Brain microvascular endothelial cell (primary cell): ENCODE results near the gene ALX4.

ENCODE experiments used
- DNase-seq: peaks from one replicate; pipeline ENCODE4 v3.0.0-alpha.2; 2020
- H3K27ac ChIP-seq: fragments of 250-450 bp; sonication (Bioruptor Pico); 2 replicates; pipeline ENCODE4 v1.5.1; 2020; ENCODE audit warnings: mild to moderate bottlenecking, moderate library complexity
- H3K27me3 ChIP-seq: fragments of 250-450 bp; sonication (Bioruptor Pico); replicated peaks from 2 replicates; pipeline ENCODE4 v1.5.1; 2020; ENCODE audit warnings: mild to moderate bottlenecking
- H3K36me3 ChIP-seq: fragments of 250-450 bp; sonication (Bioruptor Pico); replicated peaks from 2 replicates; pipeline ENCODE4 v1.5.1; 2020; ENCODE audit warnings: mild to moderate bottlenecking
- H3K4me3 ChIP-seq: 2 replicates; pipeline ENCODE4 v1.5.1; 2011; ENCODE audit warnings: low read depth, mild to moderate bottlenecking, control low read depth, low read length, moderate library complexity
- in situ Hi-C: cut with HindIII; loops from 2 replicates; pipeline ENCODE4 v1.10.0; 2017; ENCODE audit warnings: low sequenced_read_pairs, low pct_ligation_motif_present
- TF ChIP-seq, protein P1 (sequence below): IDR thresholded peaks from 2 replicates; pipeline ENCODE4 v1.5.1; 2011; ENCODE audit warnings: low read depth, mild to moderate bottlenecking, moderate library complexity, low read length, control low read depth, inconsistent platforms; ENCODE audit errors: missing control alignments

ALX4 gene

DNA sequence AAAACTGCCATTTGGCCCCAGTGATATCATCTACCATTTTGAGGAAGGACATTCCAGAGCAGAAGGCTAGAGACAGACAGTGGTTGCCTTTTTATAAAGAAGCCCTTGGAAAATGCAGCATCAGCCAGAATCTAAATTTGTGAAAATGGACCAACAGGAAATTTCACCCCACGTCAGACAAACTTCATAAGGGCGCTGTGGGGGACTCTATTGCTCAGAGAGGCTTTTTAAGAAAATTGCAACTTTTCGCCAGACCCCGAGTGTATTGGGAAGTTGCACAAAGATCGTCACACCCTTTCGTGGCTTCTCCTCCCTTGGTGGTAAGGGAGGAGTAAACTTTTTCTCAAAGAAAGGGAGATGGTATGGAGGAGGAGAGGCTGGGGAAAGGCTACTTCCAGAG is 12.3 kb upstream of the ALX4 start:
- Histone ChIP-seq H3K27ac (no peak overlapping the region), H3K4me3 (no peak overlapping the region), H3K27me3 (peaks cover 90% of the 10 kb centered on the region), H3K36me3 (no peaks in the 10 kb centered on the region)
- TF ChIP-seq, protein P1, sequence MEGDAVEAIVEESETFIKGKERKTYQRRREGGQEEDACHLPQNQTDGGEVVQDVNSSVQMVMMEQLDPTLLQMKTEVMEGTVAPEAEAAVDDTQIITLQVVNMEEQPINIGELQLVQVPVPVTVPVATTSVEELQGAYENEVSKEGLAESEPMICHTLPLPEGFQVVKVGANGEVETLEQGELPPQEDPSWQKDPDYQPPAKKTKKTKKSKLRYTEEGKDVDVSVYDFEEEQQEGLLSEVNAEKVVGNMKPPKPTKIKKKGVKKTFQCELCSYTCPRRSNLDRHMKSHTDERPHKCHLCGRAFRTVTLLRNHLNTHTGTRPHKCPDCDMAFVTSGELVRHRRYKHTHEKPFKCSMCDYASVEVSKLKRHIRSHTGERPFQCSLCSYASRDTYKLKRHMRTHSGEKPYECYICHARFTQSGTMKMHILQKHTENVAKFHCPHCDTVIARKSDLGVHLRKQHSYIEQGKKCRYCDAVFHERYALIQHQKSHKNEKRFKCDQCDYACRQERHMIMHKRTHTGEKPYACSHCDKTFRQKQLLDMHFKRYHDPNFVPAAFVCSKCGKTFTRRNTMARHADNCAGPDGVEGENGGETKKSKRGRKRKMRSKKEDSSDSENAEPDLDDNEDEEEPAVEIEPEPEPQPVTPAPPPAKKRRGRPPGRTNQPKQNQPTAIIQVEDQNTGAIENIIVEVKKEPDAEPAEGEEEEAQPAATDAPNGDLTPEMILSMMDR = no peak
- DNase-seq = no peak
- in situ Hi-C loops = loop anchor here (25.0 kb wide), 1 partner anchor 210 kb away; no protein-coding TSS in a partner anchor

DNA sequence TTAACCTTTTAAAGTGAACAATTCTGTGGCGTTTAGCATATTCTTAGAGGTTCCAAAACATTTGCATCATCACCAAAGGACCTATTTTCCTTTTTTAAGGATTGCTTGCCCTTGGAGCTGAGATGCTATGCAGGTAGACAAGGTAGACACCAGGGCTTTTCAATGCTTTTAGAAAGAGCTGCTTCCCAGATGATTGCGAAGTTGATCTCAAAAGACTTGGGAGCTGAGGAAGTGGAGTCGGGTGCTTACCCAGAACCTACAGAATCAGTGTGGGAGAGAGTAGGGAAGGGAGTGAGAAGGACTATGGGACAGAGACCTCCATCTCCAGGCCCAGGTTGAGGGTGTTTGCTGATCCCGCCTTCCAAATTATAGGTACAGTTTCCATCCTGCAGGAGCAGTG is 11.1 kb upstream of the ALX4 start:
- peaks cover 96% of the 10 kb centered on the region for H3K27me3 ChIP-seq
- TF ChIP-seq, protein P1 = no peak
- in situ Hi-C loops = loop anchor here (25.0 kb wide), 1 partner anchor 209 kb away; no protein-coding TSS in a partner anchor
- H3K4me3 ChIP-seq = no peak overlapping the region
- no peaks in the 10 kb centered on the region for H3K36me3 ChIP-seq
- H3K27ac ChIP-seq = no peak overlapping the region
- no peak for DNase-seq

DNA sequence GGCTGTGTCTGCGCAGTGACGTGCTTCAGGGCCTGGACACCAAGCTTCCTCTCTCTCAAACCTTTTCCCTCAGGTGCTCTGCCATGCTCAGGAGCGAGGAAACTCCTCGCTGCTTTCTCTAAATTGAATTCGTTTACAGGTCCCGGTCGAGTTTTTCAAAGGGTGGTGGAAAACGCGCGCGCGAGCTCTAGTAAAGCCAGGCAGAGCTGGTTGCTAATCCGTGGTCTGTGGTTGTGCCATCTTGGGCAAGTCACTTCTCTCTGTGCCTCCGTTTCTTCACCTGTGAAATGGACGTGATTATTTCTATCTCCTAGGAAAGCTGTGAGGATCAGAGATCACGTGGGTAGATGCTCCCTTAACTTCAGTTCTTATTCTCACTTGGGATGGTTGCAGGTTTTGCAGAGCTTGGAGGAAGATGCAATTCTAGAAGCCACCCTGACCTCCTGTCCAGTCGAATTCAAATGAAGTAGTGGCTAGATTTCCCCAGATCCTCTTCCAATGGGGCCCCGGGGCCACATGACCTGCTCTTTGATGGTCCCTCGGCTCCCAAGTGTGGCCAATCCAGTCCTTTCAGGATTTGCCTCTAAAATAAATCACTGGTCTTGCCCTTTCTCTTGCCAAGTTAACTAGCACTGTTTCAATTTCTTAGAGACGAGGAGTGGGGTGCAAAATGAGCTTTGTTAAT is 10.5 kb upstream of the ALX4 start:
- in situ Hi-C loops = loop anchor here (25.0 kb wide), 1 partner anchor 208 kb away; no protein-coding TSS in a partner anchor
- Histone ChIP-seq H3K4me3 (no peak overlapping the region), H3K27me3 (peaks cover 98% of the 10 kb centered on the region), H3K36me3 (no peaks in the 10 kb centered on the region), H3K27ac (no peak overlapping the region)
- DNase-seq = no peak
- TF ChIP-seq, protein P1 = no peak

DNA sequence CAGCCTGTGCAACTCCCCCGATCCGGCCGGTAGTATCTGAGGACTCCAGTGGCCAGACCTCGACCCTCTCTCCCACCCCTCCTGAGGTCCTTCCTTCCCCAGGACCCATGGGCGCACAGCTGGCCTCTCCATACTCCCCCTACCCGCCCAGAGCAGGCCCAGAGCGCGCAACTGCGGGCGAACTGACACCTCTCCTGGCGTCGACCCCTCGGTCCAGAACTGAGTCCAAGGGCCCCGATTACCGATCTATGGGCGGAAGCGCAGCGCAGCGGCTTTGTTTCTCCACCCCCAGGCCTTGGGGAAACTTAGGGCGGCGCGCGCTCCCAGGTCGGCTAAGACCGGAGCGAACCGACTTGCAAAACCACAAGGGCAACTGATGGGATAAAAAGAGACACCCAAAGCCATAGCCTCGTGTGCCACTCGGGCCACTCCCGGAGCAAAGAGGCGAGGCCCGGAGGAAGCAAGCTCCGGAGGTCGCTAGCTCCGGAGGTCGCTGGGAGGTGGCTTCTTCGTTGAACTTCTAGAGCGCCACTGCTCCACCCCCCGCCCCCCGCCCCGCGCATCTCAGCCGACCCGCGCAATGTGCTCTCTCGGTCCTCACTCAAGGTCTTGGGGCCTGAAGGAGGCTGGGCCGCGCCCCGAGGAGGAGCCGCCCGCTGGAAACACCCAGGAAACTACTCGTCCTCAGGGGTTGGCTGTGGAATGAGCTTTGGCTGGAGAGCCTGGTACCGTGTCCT is 9.8 kb upstream of the ALX4 start:
- Histone ChIP-seq H3K4me3 (no peak overlapping the region), H3K27ac (no peak overlapping the region), H3K27me3 (peaks cover 99% of the 10 kb centered on the region), H3K36me3 (no peaks in the 10 kb centered on the region)
- no peak for DNase-seq
- in situ Hi-C loops = loop anchor here (25.0 kb wide), 1 partner anchor 207 kb away; no protein-coding TSS in a partner anchor
- TF ChIP-seq, protein P1 = no peak

DNA sequence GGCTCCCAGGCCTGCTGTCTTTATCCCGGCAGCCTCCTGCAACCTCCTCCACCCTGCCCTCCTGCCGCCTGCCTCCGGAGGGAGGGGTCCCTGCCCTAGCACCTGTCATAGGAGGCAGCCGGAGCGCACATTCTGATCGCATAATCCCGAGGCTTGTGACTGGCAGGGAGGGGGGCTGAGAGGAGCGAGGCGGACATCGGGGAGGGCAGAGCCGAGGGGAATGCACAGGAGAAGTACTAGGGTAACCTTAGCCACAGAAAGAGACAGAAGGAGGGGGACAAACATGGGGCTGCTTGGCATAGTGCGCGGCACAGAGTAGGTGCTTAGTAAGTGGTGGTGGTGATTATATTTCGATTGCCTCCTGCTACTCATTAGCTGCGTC is 9.2 kb upstream of the ALX4 start:
- Histone ChIP-seq H3K27ac (no peak overlapping the region), H3K36me3 (no peaks in the 10 kb centered on the region), H3K4me3 (no peak overlapping the region), H3K27me3 (peaks cover 97% of the 10 kb centered on the region)
- in situ Hi-C loops = loop anchor here (25.0 kb wide), 1 partner anchor 207 kb away; no protein-coding TSS in a partner anchor
- TF ChIP-seq, protein P1 = no peak
- DNase-seq = no peak
